Measurements from ENCODE around the gene KIF3C.
"Not testable (repeated sequence)": the region's sequence is repeated elsewhere in the genome, so short reads cannot be mapped to it uniquely, and the experiment has no call there.

- not testable (repeated sequence) for TF ChIP-seq CTCF (IDR thresholded peaks at IDR 0.05; ENCODE audit: low read depth, low read length); MAX (IDR thresholded peaks at IDR 0.05; ENCODE audit: low read depth, low read length); POLR2A (IDR thresholded peaks at IDR 0.05; ENCODE audit: extremely low read depth, insufficient read length)
These were observed 66.9 kb downstream of the KIF3C start for GRCh38 chr2:25915411-25915810.
